ENCODE data around the gene PTPRF. TPM values are rescaled to one million over a fixed set of nuclear protein-coding genes. Genes with fewer than 3 reads are reported as not detected.

Gene PTPRF
- total RNA-seq, 1 donor from 2014 or later, result 259 TPM

- DNase-seq (ENCODE audit: low read depth), result no peak
These were observed 21.5 kb downstream of the PTPRF start for GRCh38 chr1:43552059-43552742.

- DNase-seq (ENCODE audit: low read depth), result no peak
These were observed 22.1 kb downstream of the PTPRF start for GRCh38 chr1:43552813-43553212.

- peak; percentile 53 for DNase-seq (ENCODE audit: low read depth)
These were observed 23.8 kb downstream of the PTPRF start for GRCh38 chr1:43554444-43554992.

GRCh38 chr1:43556782-43557181, 26.1 kb downstream of the PTPRF start:
- DNase-seq (ENCODE audit: low read depth), result no peak

GRCh38 chr1:43557744-43558245, 27.1 kb downstream of the PTPRF start:
- no peak for DNase-seq (ENCODE audit: low read depth)

GRCh38 chr1:43558346-43558841, 27.7 kb downstream of the PTPRF start:
- DNase-seq (ENCODE audit: low read depth), result no peak

GRCh38 chr1:43559714-43560113, 29.0 kb downstream of the PTPRF start:
- no peak for DNase-seq (ENCODE audit: low read depth)

- no peak for DNase-seq (ENCODE audit: low read depth)
These were observed 29.6 kb downstream of the PTPRF start for GRCh38 chr1:43560286-43560685.

- no peak for DNase-seq (ENCODE audit: low read depth)
These were observed 33.3 kb downstream of the PTPRF start for GRCh38 chr1:43563876-43564539.

- DNase-seq (ENCODE audit: low read depth), result no peak
These were observed 34.1 kb downstream of the PTPRF start for GRCh38 chr1:43564551-43565348.

GRCh38 chr1:43565600-43566360, 35.1 kb downstream of the PTPRF start:
- DNase-seq (ENCODE audit: low read depth), result no peak

- no peak for DNase-seq (ENCODE audit: low read depth)
These were observed 35.8 kb downstream of the PTPRF start for GRCh38 chr1:43566382-43567044.

GRCh38 chr1:43569175-43569574, 38.5 kb downstream of the PTPRF start:
- DNase-seq (ENCODE audit: low read depth), result no peak

GRCh38 chr1:43570277-43570676, 39.6 kb downstream of the PTPRF start:
- DNase-seq (ENCODE audit: low read depth), result no peak

GRCh38 chr1:43570715-43571114, 40.0 kb downstream of the PTPRF start:
- no peak for DNase-seq (ENCODE audit: low read depth)

- no peak for DNase-seq (ENCODE audit: low read depth)
These were observed 41.4 kb downstream of the PTPRF start for GRCh38 chr1:43572084-43572483.

GRCh38 chr1:43572538-43572937, 41.9 kb downstream of the PTPRF start:
- no peak for DNase-seq (ENCODE audit: low read depth)

GRCh38 chr1:43573066-43573800, 42.5 kb downstream of the PTPRF start:
- no peak for DNase-seq (ENCODE audit: low read depth)

- DNase-seq (ENCODE audit: low read depth), result no peak
These were observed 45.8 kb downstream of the PTPRF start for GRCh38 chr1:43576521-43576920.
